HEK293 (cell line): Measurements from ENCODE around the gene NEUROD4.

Source experiments
- BCL11A ChIP-seq: fragments of 450-650 bp; formaldehyde crosslinking; IDR thresholded peaks from 2 replicates; pipeline ENCODE4 v1.5.1; 2016; ENCODE audit warnings: low read depth, missing biosample characterization, missing genetic modification characterization
- MYNN ChIP-seq: fragments of 450-650 bp; formaldehyde crosslinking; IDR thresholded peaks from 2 replicates; pipeline ENCODE4 v1.5.1; 2016; ENCODE audit warnings: missing biosample characterization, missing genetic modification characterization, borderline replicate concordance
- ZBTB7A ChIP-seq: fragments of 450-650 bp; formaldehyde crosslinking; IDR thresholded peaks from 2 replicates; pipeline ENCODE4 v1.5.1; 2016; ENCODE audit warnings: low read depth, missing biosample characterization, missing genetic modification characterization
- ZNF140 ChIP-seq: fragments of 450-650 bp; formaldehyde crosslinking; IDR thresholded peaks from 2 replicates; pipeline ENCODE4 v1.5.1; 2016; ENCODE audit warnings: missing biosample characterization, missing genetic modification characterization
- ZNF184 ChIP-seq: fragments of 450-650 bp; IDR thresholded peaks from 2 replicates; pipeline ENCODE4 v1.5.1; 2018; ENCODE audit warnings: missing biosample characterization, mild to moderate bottlenecking, missing genetic modification characterization
- ZNF530 ChIP-seq: fragments of 450-650 bp; formaldehyde crosslinking; IDR thresholded peaks from 2 replicates; pipeline ENCODE4 v1.5.1; 2016; ENCODE audit warnings: low read depth, missing biosample characterization, missing genetic modification characterization
- ZNF777 ChIP-seq: fragments of 450-650 bp; formaldehyde crosslinking; IDR thresholded peaks from 2 replicates; pipeline ENCODE4 v1.5.1; 2017; ENCODE audit warnings: missing biosample characterization, missing genetic modification characterization, borderline replicate concordance
- TF ChIP-seq, protein P1 (sequence below): fragments of 450-650 bp; formaldehyde crosslinking; IDR thresholded peaks from 2 replicates; pipeline ENCODE4 v1.5.1; 2016; ENCODE audit warnings: missing biosample characterization, missing genetic modification characterization
- TF ChIP-seq, protein P2 (sequence below): fragments of 450-650 bp; formaldehyde crosslinking; IDR thresholded peaks from 2 replicates; pipeline ENCODE4 v1.5.1; 2016; ENCODE audit warnings: missing biosample characterization, missing genetic modification characterization, low read depth
- TF ChIP-seq, protein P3 (sequence below): fragments of 450-650 bp; IDR thresholded peaks from 2 replicates; pipeline ENCODE4 v1.5.1; 2018; ENCODE audit warnings: missing biosample characterization, mild to moderate bottlenecking, missing genetic modification characterization
- TF ChIP-seq, protein P4 (sequence below): fragments of 450-650 bp; formaldehyde crosslinking; IDR thresholded peaks from 2 replicates; pipeline ENCODE4 v1.5.1; 2016; ENCODE audit warnings: missing biosample characterization, missing genetic modification characterization
- TF ChIP-seq, protein P5 (sequence below): fragments of 450-650 bp; formaldehyde crosslinking; IDR thresholded peaks from 2 replicates; pipeline ENCODE4 v1.5.1; 2016; ENCODE audit warnings: missing biosample characterization, missing genetic modification characterization
- TF ChIP-seq, protein P6 (sequence below): fragments of 450-650 bp; formaldehyde crosslinking; conservative IDR thresholded peaks from 2 replicates; pipeline ENCODE4 v1.5.1; 2016; ENCODE audit warnings: low read depth, missing biosample characterization, missing genetic modification characterization

DNA sequence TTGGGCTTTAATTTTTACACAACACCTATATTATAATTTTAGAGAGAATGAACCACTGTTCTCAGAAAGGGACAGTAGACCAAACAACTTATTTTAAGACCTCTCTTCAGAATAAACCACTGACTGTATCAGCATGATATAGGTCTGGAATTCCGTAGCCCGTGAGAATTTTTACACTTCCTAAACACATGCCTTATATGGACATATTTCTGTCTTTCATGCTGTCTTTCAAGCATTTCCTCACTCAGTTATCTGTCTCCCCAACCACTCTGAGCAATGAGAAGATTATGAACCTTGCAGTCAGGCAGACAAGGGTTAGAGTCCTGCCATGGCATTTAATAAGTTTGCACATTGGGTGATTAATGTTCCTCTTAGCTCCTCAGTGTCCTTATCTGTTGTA lies 17.4 kb upstream of the NEUROD4 start:
- TF ChIP-seq, protein P1, sequence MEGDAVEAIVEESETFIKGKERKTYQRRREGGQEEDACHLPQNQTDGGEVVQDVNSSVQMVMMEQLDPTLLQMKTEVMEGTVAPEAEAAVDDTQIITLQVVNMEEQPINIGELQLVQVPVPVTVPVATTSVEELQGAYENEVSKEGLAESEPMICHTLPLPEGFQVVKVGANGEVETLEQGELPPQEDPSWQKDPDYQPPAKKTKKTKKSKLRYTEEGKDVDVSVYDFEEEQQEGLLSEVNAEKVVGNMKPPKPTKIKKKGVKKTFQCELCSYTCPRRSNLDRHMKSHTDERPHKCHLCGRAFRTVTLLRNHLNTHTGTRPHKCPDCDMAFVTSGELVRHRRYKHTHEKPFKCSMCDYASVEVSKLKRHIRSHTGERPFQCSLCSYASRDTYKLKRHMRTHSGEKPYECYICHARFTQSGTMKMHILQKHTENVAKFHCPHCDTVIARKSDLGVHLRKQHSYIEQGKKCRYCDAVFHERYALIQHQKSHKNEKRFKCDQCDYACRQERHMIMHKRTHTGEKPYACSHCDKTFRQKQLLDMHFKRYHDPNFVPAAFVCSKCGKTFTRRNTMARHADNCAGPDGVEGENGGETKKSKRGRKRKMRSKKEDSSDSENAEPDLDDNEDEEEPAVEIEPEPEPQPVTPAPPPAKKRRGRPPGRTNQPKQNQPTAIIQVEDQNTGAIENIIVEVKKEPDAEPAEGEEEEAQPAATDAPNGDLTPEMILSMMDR (tag by site-specific recombination): no peak
- TF ChIP-seq ZNF184 (tag by site-specific recombination) (no peak), BCL11A (tag by site-specific recombination) (no peak), ZNF777 (tag by site-specific recombination) (no peak), ZNF530 (tag by site-specific recombination) (no peak), ZNF140 (no peak), MYNN (tag by site-specific recombination) (no peak), ZBTB7A (tag by site-specific recombination) (no peak)
- TF ChIP-seq, protein P2, sequence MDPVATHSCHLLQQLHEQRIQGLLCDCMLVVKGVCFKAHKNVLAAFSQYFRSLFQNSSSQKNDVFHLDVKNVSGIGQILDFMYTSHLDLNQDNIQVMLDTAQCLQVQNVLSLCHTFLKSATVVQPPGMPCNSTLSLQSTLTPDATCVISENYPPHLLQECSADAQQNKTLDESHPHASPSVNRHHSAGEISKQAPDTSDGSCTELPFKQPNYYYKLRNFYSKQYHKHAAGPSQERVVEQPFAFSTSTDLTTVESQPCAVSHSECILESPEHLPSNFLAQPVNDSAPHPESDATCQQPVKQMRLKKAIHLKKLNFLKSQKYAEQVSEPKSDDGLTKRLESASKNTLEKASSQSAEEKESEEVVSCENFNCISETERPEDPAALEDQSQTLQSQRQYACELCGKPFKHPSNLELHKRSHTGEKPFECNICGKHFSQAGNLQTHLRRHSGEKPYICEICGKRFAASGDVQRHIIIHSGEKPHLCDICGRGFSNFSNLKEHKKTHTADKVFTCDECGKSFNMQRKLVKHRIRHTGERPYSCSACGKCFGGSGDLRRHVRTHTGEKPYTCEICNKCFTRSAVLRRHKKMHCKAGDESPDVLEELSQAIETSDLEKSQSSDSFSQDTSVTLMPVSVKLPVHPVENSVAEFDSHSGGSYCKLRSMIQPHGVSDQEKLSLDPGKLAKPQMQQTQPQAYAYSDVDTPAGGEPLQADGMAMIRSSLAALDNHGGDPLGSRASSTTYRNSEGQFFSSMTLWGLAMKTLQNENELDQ (tag by site-specific recombination): no peak
- TF ChIP-seq, protein P3, sequence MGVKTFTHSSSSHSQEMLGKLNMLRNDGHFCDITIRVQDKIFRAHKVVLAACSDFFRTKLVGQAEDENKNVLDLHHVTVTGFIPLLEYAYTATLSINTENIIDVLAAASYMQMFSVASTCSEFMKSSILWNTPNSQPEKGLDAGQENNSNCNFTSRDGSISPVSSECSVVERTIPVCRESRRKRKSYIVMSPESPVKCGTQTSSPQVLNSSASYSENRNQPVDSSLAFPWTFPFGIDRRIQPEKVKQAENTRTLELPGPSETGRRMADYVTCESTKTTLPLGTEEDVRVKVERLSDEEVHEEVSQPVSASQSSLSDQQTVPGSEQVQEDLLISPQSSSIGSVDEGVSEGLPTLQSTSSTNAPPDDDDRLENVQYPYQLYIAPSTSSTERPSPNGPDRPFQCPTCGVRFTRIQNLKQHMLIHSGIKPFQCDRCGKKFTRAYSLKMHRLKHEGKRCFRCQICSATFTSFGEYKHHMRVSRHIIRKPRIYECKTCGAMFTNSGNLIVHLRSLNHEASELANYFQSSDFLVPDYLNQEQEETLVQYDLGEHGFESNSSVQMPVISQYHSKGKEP (tag by site-specific recombination): no peak
- TF ChIP-seq, protein P4, sequence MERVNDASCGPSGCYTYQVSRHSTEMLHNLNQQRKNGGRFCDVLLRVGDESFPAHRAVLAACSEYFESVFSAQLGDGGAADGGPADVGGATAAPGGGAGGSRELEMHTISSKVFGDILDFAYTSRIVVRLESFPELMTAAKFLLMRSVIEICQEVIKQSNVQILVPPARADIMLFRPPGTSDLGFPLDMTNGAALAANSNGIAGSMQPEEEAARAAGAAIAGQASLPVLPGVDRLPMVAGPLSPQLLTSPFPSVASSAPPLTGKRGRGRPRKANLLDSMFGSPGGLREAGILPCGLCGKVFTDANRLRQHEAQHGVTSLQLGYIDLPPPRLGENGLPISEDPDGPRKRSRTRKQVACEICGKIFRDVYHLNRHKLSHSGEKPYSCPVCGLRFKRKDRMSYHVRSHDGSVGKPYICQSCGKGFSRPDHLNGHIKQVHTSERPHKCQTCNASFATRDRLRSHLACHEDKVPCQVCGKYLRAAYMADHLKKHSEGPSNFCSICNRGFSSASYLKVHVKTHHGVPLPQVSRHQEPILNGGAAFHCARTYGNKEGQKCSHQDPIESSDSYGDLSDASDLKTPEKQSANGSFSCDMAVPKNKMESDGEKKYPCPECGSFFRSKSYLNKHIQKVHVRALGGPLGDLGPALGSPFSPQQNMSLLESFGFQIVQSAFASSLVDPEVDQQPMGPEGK (tag by site-specific recombination): no peak
- TF ChIP-seq, protein P5, sequence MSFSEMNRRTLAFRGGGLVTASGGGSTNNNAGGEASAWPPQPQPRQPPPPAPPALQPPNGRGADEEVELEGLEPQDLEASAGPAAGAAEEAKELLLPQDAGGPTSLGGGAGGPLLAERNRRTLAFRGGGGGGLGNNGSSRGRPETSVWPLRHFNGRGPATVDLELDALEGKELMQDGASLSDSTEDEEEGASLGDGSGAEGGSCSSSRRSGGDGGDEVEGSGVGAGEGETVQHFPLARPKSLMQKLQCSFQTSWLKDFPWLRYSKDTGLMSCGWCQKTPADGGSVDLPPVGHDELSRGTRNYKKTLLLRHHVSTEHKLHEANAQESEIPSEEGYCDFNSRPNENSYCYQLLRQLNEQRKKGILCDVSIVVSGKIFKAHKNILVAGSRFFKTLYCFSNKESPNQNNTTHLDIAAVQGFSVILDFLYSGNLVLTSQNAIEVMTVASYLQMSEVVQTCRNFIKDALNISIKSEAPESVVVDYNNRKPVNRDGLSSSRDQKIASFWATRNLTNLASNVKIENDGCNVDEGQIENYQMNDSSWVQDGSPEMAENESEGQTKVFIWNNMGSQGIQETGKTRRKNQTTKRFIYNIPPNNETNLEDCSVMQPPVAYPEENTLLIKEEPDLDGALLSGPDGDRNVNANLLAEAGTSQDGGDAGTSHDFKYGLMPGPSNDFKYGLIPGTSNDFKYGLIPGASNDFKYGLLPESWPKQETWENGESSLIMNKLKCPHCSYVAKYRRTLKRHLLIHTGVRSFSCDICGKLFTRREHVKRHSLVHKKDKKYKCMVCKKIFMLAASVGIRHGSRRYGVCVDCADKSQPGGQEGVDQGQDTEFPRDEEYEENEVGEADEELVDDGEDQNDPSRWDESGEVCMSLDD (tag by site-specific recombination): no peak
- TF ChIP-seq, protein P6, sequence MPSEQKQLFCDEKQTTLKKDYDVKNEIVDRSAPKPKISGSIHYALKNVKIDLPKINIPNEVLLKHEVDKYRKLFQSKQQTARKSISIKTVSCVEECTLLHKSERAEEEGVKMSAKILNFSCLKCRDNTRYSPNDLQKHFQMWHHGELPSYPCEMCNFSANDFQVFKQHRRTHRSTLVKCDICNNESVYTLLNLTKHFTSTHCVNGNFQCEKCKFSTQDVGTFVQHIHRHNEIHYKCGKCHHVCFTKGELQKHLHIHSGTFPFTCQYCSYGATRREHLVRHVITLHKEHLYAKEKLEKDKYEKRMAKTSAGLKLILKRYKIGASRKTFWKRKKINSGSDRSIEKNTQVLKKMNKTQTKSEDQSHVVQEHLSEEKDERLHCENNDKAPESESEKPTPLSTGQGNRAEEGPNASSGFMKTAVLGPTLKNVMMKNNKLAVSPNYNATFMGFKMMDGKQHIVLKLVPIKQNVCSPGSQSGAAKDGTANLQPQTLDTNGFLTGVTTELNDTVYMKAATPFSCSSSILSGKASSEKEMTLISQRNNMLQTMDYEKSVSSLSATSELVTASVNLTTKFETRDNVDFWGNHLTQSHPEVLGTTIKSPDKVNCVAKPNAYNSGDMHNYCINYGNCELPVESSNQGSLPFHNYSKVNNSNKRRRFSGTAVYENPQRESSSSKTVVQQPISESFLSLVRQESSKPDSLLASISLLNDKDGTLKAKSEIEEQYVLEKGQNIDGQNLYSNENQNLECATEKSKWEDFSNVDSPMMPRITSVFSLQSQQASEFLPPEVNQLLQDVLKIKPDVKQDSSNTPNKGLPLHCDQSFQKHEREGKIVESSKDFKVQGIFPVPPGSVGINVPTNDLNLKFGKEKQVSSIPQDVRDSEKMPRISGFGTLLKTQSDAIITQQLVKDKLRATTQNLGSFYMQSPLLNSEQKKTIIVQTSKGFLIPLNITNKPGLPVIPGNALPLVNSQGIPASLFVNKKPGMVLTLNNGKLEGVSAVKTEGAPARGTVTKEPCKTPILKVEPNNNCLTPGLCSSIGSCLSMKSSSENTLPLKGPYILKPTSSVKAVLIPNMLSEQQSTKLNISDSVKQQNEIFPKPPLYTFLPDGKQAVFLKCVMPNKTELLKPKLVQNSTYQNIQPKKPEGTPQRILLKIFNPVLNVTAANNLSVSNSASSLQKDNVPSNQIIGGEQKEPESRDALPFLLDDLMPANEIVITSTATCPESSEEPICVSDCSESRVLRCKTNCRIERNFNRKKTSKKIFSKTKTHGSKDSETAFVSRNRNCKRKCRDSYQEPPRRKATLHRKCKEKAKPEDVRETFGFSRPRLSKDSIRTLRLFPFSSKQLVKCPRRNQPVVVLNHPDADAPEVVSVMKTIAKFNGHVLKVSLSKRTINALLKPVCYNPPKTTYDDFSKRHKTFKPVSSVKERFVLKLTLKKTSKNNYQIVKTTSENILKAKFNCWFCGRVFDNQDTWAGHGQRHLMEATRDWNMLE: no peak
